Measurements from ENCODE around the gene COL25A1. TPM values are rescaled to one million over a fixed set of nuclear protein-coding genes. Genes with fewer than 3 reads are reported as not detected.

Gene COL25A1
- total and polyA plus RNA-seq, 5 donors: 0.22 to 0.77 (median 0.31) TPM

DNA sequence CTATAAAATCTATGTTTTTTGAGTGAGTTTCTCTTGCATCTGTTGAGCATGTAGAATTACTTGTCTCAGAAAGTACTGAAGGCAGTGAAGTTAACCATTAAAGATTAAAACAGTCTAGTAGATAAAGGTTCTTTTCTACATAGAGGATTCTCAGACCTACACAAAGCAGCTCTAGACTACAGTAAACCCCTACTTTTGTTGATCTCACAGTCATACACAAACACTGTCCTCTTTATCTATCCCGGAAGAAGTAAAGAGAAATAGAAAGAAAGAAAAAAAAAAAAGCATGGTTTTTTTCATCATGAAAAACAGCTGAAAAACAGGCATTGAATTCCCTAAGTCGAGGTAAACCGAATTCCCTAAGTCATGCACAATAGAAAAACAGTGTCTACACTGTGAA, 58.6 kb downstream of the COL25A1 start:
- WGBS: 83% methylated on average over 3 of the region's 3 CpGs
- ATAC-seq (no peak), DNase-seq (no peak)
- intact Hi-C loops (cut with DNase I): no loop called here
- Histone ChIP-seq H3K9me3 (ENCODE audit: control insufficient read depth, low read length) (no peaks in the 10 kb centered on the region), H3K27ac (ENCODE audit: low read length) (no peak overlapping the region), H3K4me1 (ENCODE audit: control insufficient read depth, insufficient read depth, low read length) (no peaks in the 10 kb centered on the region), H3K27me3 (ENCODE audit: control insufficient read depth, insufficient read depth) (no peaks in the 10 kb centered on the region), H3K4me3 (ENCODE audit: low read length) (no peak overlapping the region)

GRCh38 chr4:109238746-109239145, 63.7 kb downstream of the COL25A1 start:
- WGBS: 78% methylated on average over 2 of the region's 2 CpGs
- no peak overlapping the region for H3K4me3 ChIP-seq (ENCODE audit: low read length)
- no peak for DNase-seq
- no peaks in the 10 kb centered on the region for H3K4me1 ChIP-seq (ENCODE audit: control insufficient read depth, insufficient read depth, low read length)
- H3K27ac ChIP-seq (ENCODE audit: low read length): no peak overlapping the region
- no peaks in the 10 kb centered on the region for H3K27me3 ChIP-seq (ENCODE audit: control insufficient read depth, insufficient read depth)
- intact Hi-C loops (cut with DNase I): no loop called here
- no peak for ATAC-seq
- H3K9me3 ChIP-seq (ENCODE audit: control insufficient read depth, low read length): no peaks in the 10 kb centered on the region

GRCh38 chr4:109235683-109236082, 66.8 kb downstream of the COL25A1 start:
- no peak for ATAC-seq
- intact Hi-C loops (cut with DNase I): no loop called here
- WGBS: 99% methylated on average over 1 of the region's 1 CpG

DNA sequence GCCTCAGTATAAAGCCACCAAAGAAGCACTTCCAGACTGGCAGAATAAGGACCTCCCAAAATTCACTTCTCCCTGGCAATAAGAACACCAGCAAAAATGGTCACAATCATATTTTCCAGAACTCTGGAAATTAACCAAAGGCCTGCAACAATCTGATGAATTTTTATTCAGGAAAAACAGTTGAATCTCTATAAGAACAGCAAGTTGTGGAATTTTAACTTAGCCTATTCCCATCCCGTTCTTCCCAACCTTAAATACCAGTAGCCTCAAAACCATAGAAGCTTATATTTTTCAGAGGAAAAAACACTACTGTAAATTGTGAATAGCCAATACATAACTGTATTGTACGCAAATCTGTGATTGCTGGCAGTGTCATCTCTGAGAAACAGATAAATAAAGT, 67.9 kb downstream of the COL25A1 start:
- Histone ChIP-seq H3K27ac (ENCODE audit: low read length) (no peak overlapping the region), H3K27me3 (ENCODE audit: control insufficient read depth, insufficient read depth) (no peaks in the 10 kb centered on the region), H3K4me3 (ENCODE audit: low read length) (no peak overlapping the region), H3K4me1 (ENCODE audit: control insufficient read depth, insufficient read depth, low read length) (no peaks in the 10 kb centered on the region), H3K9me3 (ENCODE audit: control insufficient read depth, low read length) (no peaks in the 10 kb centered on the region)
- WGBS: 93% methylated on average over 2 of the region's 2 CpGs
- no peak for DNase-seq
- ATAC-seq: no peak
- intact Hi-C loops (cut with DNase I): no loop called here

More at GRCh38 chr4:109235683-109236082, 66.8 kb downstream of the COL25A1 start:
- H3K4me1 ChIP-seq (ENCODE audit: control insufficient read depth, insufficient read depth, low read length): no peaks in the 10 kb centered on the region
- no peaks in the 10 kb centered on the region for H3K9me3 ChIP-seq (ENCODE audit: control insufficient read depth, low read length)
- H3K4me3 ChIP-seq (ENCODE audit: low read length): no peak overlapping the region
- no peaks in the 10 kb centered on the region for H3K27me3 ChIP-seq (ENCODE audit: control insufficient read depth, insufficient read depth)
- no peak for DNase-seq
- no peak overlapping the region for H3K27ac ChIP-seq (ENCODE audit: low read length)

- H3K27ac ChIP-seq (ENCODE audit: low read length): no peak overlapping the region
- ATAC-seq: no peak
Measured at GRCh38 chr4:109233570-109233969, 68.9 kb downstream of the COL25A1 start.

DNA sequence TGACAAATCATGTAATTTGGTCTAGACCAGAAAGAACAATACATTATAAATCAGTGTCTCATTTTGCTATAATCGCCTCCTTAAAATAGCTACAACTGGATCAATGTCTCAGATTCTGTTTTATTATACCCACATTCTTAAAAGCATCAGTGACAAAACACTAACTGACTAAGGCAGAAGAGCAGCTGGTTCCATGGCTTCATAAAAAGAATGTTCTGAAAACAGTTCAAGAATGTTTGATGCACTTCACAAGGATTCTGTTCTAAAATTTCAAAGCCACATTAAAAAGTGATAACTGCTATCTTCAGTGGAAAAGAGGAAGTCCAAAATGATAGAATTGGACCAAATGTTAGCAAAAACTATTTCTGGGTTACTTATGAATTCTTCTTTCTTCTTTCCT, 69.8 kb downstream of the COL25A1 start:
- ATAC-seq: no peak
- Histone ChIP-seq H3K9me3 (ENCODE audit: control insufficient read depth, low read length) (no peaks in the 10 kb centered on the region), H3K4me3 (ENCODE audit: low read length) (no peak overlapping the region), H3K27me3 (ENCODE audit: control insufficient read depth, insufficient read depth) (no peaks in the 10 kb centered on the region), H3K4me1 (ENCODE audit: control insufficient read depth, insufficient read depth, low read length) (no peaks in the 10 kb centered on the region), H3K27ac (ENCODE audit: low read length) (no peak overlapping the region)
- WGBS: 83% methylated on average over 1 of the region's 1 CpG
- DNase-seq: no peak
- intact Hi-C loops (cut with DNase I): no loop called here

More at GRCh38 chr4:109233570-109233969, 68.9 kb downstream of the COL25A1 start:
- no peaks in the 10 kb centered on the region for H3K9me3 ChIP-seq (ENCODE audit: control insufficient read depth, low read length)
- intact Hi-C loops (cut with DNase I): no loop called here
- no peak overlapping the region for H3K4me3 ChIP-seq (ENCODE audit: low read length)
- 88% methylated on average over 1 of the region's 1 CpG for WGBS
- no peak for DNase-seq
- H3K4me1 ChIP-seq (ENCODE audit: control insufficient read depth, insufficient read depth, low read length): no peaks in the 10 kb centered on the region
- no peaks in the 10 kb centered on the region for H3K27me3 ChIP-seq (ENCODE audit: control insufficient read depth, insufficient read depth)

DNA sequence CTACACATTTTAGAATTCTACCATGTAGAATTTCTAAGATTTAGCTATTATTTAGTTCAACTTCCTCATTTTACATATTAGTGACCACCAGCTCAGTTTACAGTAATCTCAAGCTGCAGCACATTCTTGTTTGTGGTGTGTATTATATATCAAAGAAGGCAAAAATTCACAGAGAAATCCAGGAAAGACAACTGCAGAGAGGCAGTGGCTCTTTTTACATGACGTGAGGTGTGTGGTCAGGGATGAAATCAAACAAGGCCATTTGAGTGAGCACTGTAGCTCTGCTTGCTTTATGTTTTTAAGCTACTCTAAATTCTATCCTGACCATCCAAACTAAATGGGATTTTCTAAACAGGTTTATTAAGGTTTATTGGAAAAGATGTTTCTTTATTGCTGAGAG, 71.1 kb downstream of the COL25A1 start:
- Histone ChIP-seq H3K4me1 (ENCODE audit: control insufficient read depth, insufficient read depth, low read length) (no peaks in the 10 kb centered on the region), H3K27ac (ENCODE audit: low read length) (no peak overlapping the region), H3K9me3 (ENCODE audit: control insufficient read depth, low read length) (no peaks in the 10 kb centered on the region), H3K27me3 (ENCODE audit: control insufficient read depth, insufficient read depth) (no peaks in the 10 kb centered on the region), H3K4me3 (ENCODE audit: low read length) (no peak overlapping the region)
- DNase-seq: no peak
- intact Hi-C loops (cut with DNase I): no loop called here
- WGBS: 92% methylated on average over 1 of the region's 1 CpG
- no peak for ATAC-seq

- no peaks in the 10 kb centered on the region for H3K4me1 ChIP-seq (ENCODE audit: control insufficient read depth, insufficient read depth, low read length)
- intact Hi-C loops (cut with DNase I): no loop called here
- no peak for ATAC-seq
- 92% methylated on average over 2 of the region's 2 CpGs for WGBS
- no peak overlapping the region for H3K4me3 ChIP-seq (ENCODE audit: low read length)
- DNase-seq: no peak
- no peaks in the 10 kb centered on the region for H3K9me3 ChIP-seq (ENCODE audit: control insufficient read depth, low read length)
- no peak overlapping the region for H3K27ac ChIP-seq (ENCODE audit: low read length)
- H3K27me3 ChIP-seq (ENCODE audit: control insufficient read depth, insufficient read depth): no peaks in the 10 kb centered on the region
Measured at GRCh38 chr4:109229028-109229427, 73.4 kb downstream of the COL25A1 start.

GRCh38 chr4:109218288-109218687, 84.2 kb downstream of the COL25A1 start:
- WGBS: 63% methylated on average over 1 of the region's 1 CpG
- ATAC-seq (peak in 1 of 2 donors; percentile 70), DNase-seq (no peak)
- Histone ChIP-seq H3K9me3 (ENCODE audit: control insufficient read depth, low read length) (no peaks in the 10 kb centered on the region), H3K4me3 (ENCODE audit: low read length) (no peak overlapping the region), H3K27me3 (ENCODE audit: control insufficient read depth, insufficient read depth) (no peaks in the 10 kb centered on the region), H3K27ac (ENCODE audit: low read length) (no peak overlapping the region), H3K4me1 (ENCODE audit: control insufficient read depth, insufficient read depth, low read length) (no peaks in the 10 kb centered on the region)
- intact Hi-C loops (cut with DNase I): no loop called here

- ATAC-seq (no peak), DNase-seq (no peak)
- Histone ChIP-seq H3K27ac (ENCODE audit: low read length) (no peak overlapping the region), H3K9me3 (ENCODE audit: control insufficient read depth, low read length) (no peaks in the 10 kb centered on the region), H3K4me1 (ENCODE audit: control insufficient read depth, insufficient read depth, low read length) (no peaks in the 10 kb centered on the region), H3K27me3 (ENCODE audit: control insufficient read depth, insufficient read depth) (no peaks in the 10 kb centered on the region), H3K4me3 (ENCODE audit: low read length) (no peak overlapping the region)
- intact Hi-C loops (cut with DNase I): no loop called here
- WGBS: 86% methylated on average over 5 of the region's 5 CpGs
Measured at GRCh38 chr4:109216085-109216696, 86.3 kb downstream of the COL25A1 start.

DNA sequence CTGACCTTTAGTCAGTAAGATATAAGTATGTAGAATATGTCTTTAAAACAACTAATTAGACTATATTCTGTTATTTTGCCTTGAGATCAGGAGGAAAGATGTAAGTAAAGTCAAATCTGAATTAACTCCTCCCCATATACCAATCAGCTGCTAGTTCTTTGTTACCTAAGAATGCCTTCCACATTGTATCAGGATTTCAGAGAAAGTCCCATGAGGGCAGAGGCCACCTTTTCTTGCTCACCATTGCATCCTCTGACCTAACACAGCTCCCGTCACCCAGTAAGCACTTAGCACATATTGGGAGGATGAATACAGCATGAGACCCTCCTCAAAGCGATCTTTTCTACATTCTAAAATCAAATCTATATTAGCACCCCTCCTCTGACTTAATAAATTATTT, 87.0 kb downstream of the COL25A1 start:
- no peak for DNase-seq
- Histone ChIP-seq H3K27ac (ENCODE audit: low read length) (no peak overlapping the region), H3K27me3 (ENCODE audit: control insufficient read depth, insufficient read depth) (no peaks in the 10 kb centered on the region), H3K9me3 (ENCODE audit: control insufficient read depth, low read length) (no peaks in the 10 kb centered on the region), H3K4me3 (ENCODE audit: low read length) (no peak overlapping the region), H3K4me1 (ENCODE audit: control insufficient read depth, insufficient read depth, low read length) (no peaks in the 10 kb centered on the region)
- intact Hi-C loops (cut with DNase I): no loop called here
- WGBS: 90% methylated on average over 2 of the region's 2 CpGs
- no peak for ATAC-seq
